Measurements from ENCODE around the gene TRIML1.

The TRIML1 gene

DNA sequence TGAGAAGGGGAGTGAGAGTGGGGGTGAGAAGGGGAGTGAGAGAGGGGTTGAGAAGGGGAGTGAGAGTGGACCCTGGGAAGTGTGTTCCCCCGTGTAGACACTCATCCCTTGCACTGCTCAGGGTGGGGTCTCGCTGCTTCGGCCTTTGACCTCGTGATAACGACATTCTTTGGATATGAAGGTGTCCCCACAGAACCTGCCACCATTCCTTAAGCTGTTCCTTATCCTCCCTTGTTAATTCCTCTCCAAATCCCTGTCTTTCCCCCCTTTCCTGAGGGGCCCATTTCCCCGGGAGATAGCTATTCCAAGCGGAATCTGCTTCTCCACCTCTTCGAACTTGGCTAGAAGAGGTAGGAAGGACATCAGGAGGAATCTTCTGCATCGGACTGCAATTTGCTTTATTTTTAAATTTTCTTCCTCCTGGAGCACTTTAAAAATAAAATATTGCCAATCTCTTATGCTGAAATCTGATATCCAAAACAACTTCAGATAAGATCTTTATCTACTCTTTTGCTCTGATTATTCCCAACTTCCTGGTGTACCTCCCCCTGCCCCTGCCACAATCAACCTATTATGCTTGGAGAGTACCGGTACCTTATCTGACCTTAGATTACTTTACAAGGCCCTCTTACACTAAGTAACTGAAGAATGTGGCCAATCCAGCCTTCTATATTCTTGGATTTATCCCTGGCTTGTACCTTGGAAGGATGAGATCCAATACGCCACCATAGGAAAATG is 15.6 kb downstream of the TRIML1 start:
- DNase-seq (ENCODE audit: low read depth), result no peak

GRCh38 chr4:188158336-188158735 is 19.1 kb downstream of the TRIML1 start:
- no peak for DNase-seq (ENCODE audit: low read depth)

DNA sequence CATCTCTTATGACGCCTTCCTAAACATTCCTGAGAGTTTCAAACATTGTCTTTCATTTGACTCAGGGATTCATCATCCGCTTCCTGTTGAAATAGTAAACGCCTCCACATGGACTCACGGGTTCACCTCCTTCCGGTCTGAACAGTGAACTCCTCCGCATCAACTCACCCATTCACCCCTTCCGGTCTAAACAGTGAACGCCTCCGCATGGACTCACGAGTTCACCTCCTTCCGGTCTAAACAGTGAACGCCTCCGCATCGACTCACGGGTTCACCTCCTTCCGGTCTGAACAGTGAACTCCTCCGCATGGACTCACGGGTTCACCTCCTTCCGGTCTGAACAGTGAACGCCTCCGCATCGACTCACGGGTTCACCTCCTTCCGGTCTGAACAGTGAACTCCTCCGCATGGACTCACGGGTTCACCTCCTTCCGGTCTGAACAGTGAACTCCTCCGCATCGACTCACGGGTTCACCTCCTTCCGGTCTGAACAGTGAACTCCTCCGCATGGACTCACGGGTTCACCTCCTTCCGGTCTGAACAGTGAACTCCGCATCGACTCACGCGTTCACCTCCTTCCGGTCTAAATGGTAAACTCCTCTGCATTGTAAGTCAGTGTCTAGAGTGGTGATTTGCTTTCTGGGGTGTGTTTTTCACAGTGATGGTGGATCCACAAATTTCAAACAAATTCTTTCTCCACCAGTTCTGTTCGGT is 20.4 kb downstream of the TRIML1 start:
- DNase-seq (ENCODE audit: low read depth), result peak; percentile 57

- no peak for DNase-seq (ENCODE audit: low read depth)
These were observed 21.2 kb downstream of the TRIML1 start for GRCh38 chr4:188160406-188160805.

GRCh38 chr4:188161167-188161566 is 21.9 kb downstream of the TRIML1 start:
- DNase-seq (ENCODE audit: low read depth), result no peak

DNA sequence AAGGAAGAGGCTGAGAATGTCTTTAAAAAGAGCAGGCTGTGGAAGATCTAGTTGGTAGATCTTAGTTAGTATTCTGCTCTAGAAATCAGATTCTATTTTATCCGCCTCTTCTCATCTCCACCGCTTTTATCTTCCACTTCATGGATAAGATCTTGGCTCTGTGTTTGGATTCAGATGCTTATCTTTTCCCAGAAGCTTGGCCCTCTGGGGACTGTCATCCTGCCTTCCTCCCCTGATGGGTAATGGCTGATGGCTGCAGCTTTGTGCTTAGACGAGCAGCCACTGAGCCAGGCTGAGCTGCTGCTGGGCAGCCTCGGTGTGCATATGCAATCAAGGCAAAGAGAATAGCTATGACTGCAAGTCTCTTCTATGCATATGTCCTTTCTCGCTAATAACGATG is 23.5 kb downstream of the TRIML1 start:
- no peak for DNase-seq (ENCODE audit: low read depth)

GRCh38 chr4:188168726-188169373 is 29.6 kb downstream of the TRIML1 start:
- DNase-seq (ENCODE audit: low read depth), result no peak

GRCh38 chr4:188171551-188171950 is 32.3 kb downstream of the TRIML1 start:
- DNase-seq (ENCODE audit: low read depth), result peak; percentile 16

- peak; percentile 38 for DNase-seq (ENCODE audit: low read depth)
These were observed 36.0 kb downstream of the TRIML1 start for GRCh38 chr4:188175288-188175687.

- DNase-seq (ENCODE audit: low read depth), result peak; percentile 47
These were observed 38.9 kb downstream of the TRIML1 start for GRCh38 chr4:188177997-188178675.

DNA sequence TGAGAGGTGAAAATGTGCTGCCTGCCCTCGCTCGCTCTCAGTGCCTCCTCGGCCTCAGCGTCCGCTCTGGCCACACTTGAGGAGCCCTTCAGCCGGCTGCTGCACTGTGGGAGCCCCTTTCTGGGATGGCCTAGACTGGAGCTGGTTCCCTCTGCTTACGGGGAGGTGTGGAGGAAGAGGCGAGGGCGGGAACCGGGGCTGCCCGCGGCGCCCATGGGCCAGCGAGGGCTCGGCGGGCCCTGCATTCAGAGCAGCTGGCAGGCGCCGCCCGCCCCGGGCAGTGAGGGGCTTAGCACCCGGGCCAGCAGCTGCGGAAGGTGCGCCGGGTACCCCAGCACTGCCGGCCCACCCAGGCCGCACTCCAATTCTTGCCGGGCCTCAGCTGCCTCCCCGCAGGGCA is 39.6 kb downstream of the TRIML1 start:
- DNase-seq (ENCODE audit: low read depth), result no peak

- DNase-seq (ENCODE audit: low read depth), result no peak
These were observed 47.9 kb downstream of the TRIML1 start for GRCh38 chr4:188187106-188187505.

DNA sequence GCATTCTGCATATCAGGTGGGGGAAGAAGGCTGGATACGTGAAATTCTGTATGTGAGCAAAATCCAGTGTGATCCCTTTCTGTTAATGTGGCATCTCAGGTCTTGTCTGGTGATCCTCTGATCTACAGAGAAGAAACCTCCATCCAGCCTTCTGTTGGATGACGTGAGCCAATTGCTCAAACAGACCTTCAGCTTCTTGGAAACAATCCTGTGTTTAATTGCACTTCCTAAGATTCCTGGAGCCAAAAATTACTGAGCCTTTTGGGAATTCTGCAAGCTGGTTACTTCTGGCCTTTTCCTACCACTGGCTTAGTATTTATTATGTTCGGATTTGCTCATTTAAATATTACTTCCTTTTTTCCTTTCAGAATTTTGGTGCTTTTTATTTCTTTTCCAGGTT is 51.2 kb downstream of the TRIML1 start:
- no peak for DNase-seq (ENCODE audit: low read depth)

- no peak for DNase-seq (ENCODE audit: low read depth)
These were observed 55.2 kb downstream of the TRIML1 start for GRCh38 chr4:188194421-188194820.

DNA sequence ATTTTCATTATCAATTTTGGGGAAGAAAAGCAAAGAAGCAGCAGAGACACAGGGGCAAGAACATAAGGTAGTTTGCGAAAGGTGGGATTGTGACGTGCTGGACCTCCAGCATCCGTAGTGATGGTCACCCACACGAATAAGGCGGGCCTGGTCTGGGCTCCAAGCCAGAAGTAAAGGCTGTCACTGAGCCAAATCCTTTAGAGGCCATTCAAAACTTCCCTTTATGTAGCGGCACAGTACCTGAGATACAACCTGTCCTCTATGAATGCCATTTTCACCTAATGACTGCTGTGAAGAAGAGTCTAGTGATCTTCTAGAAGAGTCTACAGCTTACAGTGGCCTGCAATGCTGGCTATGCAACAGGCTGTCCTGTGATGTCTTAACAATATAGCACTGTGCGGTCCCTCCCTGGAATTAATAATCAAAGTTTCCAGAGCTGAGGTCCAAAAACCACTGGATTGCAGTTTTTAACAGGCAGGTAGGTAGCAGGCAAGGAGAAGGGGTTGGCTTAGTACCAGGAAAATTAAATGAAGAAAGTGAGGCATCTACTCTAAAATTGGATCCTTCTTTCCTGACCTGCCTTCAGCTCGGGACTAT is 56.2 kb downstream of the TRIML1 start:
- DNase-seq (ENCODE audit: low read depth), result no peak

- DNase-seq (ENCODE audit: low read depth), result no peak
These were observed 57.0 kb downstream of the TRIML1 start for GRCh38 chr4:188196134-188196735.
